ENCODE measurements around the gene SLC35F6.
A peak's percentile ranks its signal among the peaks of the same experiment; 100 is the strongest.

The SLC35F6 gene

DNA sequence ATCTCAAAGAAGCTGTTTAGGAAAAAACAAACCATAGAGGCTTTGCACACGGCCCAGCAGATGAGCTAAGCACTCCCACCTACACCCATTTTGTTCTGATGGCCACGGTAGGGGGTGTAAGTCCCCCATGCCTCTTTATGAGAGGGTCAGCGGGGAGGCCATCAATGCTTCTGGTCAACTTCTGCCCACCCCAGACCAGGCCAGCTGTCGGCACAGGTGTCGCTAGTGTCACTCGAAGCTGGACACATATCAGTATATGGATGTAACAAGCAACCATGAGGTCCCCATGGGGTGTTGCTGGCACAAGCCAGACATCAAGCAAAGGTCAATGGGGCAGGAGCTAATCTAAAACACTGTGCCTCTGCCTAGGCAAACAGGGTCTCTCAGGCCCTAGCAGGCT is 23.7 kb upstream of the SLC35F6 start:
- no peak overlapping the region for H3K9ac ChIP-seq (ENCODE audit: low read length)
- H4K5ac ChIP-seq (ENCODE audit: low read length) = no peak overlapping the region
- H4K8ac ChIP-seq (ENCODE audit: low read depth, low read length) = no peak overlapping the region
- WGBS (ENCODE audit: extremely low coverage, insufficient coverage, low lambda C conversion rate) = no CpG with 5 or more reads among the region's 6 CpGs
- no peak overlapping the region for H2AK5ac ChIP-seq (ENCODE audit: low read length)
- no peak overlapping the region for H2BK5ac ChIP-seq (ENCODE audit: low read length)
- no peak overlapping the region for H3K18ac ChIP-seq (ENCODE audit: low read length)
- no peaks in the 10 kb centered on the region for H3K4me1 ChIP-seq (ENCODE audit: control insufficient read depth, low read depth, low read length)
- no peak overlapping the region for H3K27ac ChIP-seq (ENCODE audit: low read depth, low read length)
- no peak overlapping the region for H3K4me2 ChIP-seq (ENCODE audit: low read length)
- no peak overlapping the region for H3K4me3 ChIP-seq (ENCODE audit: low read length)
- no peak overlapping the region for H3K4ac ChIP-seq (ENCODE audit: low read depth, low read length)
- H3K79me1 ChIP-seq (ENCODE audit: low read length) = no peaks in the 10 kb centered on the region
- no peaks in the 10 kb centered on the region for H3K79me2 ChIP-seq (ENCODE audit: control insufficient read depth, insufficient read depth, low read length)
- no peak for DNase-seq
- no peak overlapping the region for H3K23ac ChIP-seq (ENCODE audit: low read length)
- no peaks in the 10 kb centered on the region for H3K27me3 ChIP-seq (ENCODE audit: insufficient read depth, low read length, poor library complexity)
- H2BK15ac ChIP-seq (replicated peaks; ENCODE audit: low read depth) = no peak overlapping the region
- H2BK120ac ChIP-seq (ENCODE audit: low read depth, low read length) = no peak overlapping the region
- no peaks in the 10 kb centered on the region for H3K36me3 ChIP-seq (ENCODE audit: control insufficient read depth, insufficient read depth, low read length)
- H3K56ac ChIP-seq (ENCODE audit: low read length) = no peak overlapping the region

DNA sequence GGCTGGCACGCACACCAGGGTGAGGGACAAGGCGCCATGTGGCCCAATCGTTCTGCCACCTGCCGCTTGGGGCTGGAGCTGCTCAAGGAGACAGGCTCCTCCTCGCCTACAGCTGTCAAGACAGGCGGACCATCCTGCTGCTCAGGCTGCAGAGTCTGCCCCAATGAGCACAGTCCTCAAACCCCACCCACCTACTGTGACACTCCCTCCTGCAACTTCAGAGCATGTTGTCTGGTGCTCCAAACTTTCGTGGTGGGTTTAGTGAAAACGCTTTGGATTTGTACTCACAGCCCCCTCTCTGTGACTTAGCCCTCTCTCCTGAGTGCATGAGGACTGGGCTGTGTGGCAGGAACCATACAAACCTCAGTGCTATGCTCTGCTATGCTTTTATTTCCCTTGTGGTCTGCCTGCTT is 23.2 kb upstream of the SLC35F6 start:
- H4K8ac ChIP-seq (ENCODE audit: low read depth, low read length) = no peak overlapping the region
- peak; percentile 74 for DNase-seq

DNA sequence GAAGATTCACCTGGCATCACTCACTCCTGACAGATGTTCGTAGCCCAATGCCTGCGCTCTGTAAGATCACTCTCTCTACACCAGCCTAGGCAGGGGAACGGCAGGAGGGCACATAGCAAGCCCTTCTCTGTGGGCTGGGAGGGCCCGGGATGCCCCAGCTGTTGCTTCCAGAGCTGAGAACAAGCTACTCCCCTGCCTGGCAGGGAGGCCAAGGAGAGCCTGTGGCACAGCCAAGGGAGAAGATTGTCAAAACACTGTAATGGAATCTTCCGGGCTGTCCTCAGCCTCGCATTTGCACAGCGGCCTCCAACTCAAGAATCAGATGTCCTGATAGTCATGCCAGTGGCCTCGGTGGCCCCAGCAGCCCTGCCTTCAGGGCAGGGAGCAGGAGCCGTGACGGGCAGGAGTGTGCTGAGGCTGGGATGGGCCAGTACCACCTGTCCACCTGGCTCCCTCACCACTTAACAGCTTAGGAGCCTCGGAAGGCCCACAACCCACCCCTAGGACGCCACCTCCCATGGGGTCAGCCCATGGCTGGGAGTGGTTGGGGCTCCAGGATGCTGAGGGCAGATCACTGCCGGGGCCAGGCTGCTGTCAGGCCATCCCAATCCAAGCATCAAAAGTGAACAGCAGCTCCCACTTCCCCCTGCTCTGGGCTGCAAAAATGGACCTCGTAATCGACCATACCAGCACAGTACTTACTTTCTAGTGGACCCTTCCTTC is 21.9 kb upstream of the SLC35F6 start:
- H2AK5ac ChIP-seq (ENCODE audit: low read length) = no peak overlapping the region
- H3K27me3 ChIP-seq (ENCODE audit: insufficient read depth, low read length, poor library complexity) = no peaks in the 10 kb centered on the region
- H3K9ac ChIP-seq (ENCODE audit: low read length) = no peak overlapping the region
- no peak overlapping the region for H3K27ac ChIP-seq (ENCODE audit: low read depth, low read length)
- H2BK5ac ChIP-seq (ENCODE audit: low read length) = no peak overlapping the region
- no peak overlapping the region for H3K18ac ChIP-seq (ENCODE audit: low read length)
- H3K56ac ChIP-seq (ENCODE audit: low read length) = no peak overlapping the region
- H3K4me3 ChIP-seq (ENCODE audit: low read length) = no peak overlapping the region
- WGBS (ENCODE audit: extremely low coverage, insufficient coverage, low lambda C conversion rate) = no CpG with 5 or more reads among the region's 15 CpGs
- H3K79me2 ChIP-seq (ENCODE audit: control insufficient read depth, insufficient read depth, low read length) = no peaks in the 10 kb centered on the region
- H3K79me1 ChIP-seq (ENCODE audit: low read length) = no peaks in the 10 kb centered on the region
- H3K36me3 ChIP-seq (ENCODE audit: control insufficient read depth, insufficient read depth, low read length) = no peaks in the 10 kb centered on the region
- no peak overlapping the region for H2BK120ac ChIP-seq (ENCODE audit: low read depth, low read length)
- no peak overlapping the region for H3K4me2 ChIP-seq (ENCODE audit: low read length)
- DNase-seq = no peak
- H4K5ac ChIP-seq (ENCODE audit: low read length) = no peak overlapping the region
- no peaks in the 10 kb centered on the region for H3K4me1 ChIP-seq (ENCODE audit: control insufficient read depth, low read depth, low read length)
- no peak overlapping the region for H3K4ac ChIP-seq (ENCODE audit: low read depth, low read length)
- H4K8ac ChIP-seq (ENCODE audit: low read depth, low read length) = no peak overlapping the region
- H3K23ac ChIP-seq (ENCODE audit: low read length) = no peak overlapping the region
- H2BK15ac ChIP-seq (replicated peaks; ENCODE audit: low read depth) = no peak overlapping the region

More for the DNA sequence above, 23.2 kb upstream of the SLC35F6 start:
- no peak overlapping the region for H2AK5ac ChIP-seq (ENCODE audit: low read length)
- H3K27me3 ChIP-seq (ENCODE audit: insufficient read depth, low read length, poor library complexity) = no peaks in the 10 kb centered on the region
- no peaks in the 10 kb centered on the region for H3K79me2 ChIP-seq (ENCODE audit: control insufficient read depth, insufficient read depth, low read length)
- H3K79me1 ChIP-seq (ENCODE audit: low read length) = no peaks in the 10 kb centered on the region
- H3K18ac ChIP-seq (ENCODE audit: low read length) = no peak overlapping the region
- no CpG with 5 or more reads among the region's 8 CpGs for WGBS (ENCODE audit: extremely low coverage, insufficient coverage, low lambda C conversion rate)
- H3K4me3 ChIP-seq (ENCODE audit: low read length) = no peak overlapping the region
- no peak overlapping the region for H3K56ac ChIP-seq (ENCODE audit: low read length)
- no peak overlapping the region for H3K23ac ChIP-seq (ENCODE audit: low read length)
- no peak overlapping the region for H3K4ac ChIP-seq (ENCODE audit: low read depth, low read length)
- H4K5ac ChIP-seq (ENCODE audit: low read length) = no peak overlapping the region
- H2BK15ac ChIP-seq (replicated peaks; ENCODE audit: low read depth) = no peak overlapping the region
- no peaks in the 10 kb centered on the region for H3K36me3 ChIP-seq (ENCODE audit: control insufficient read depth, insufficient read depth, low read length)
- no peaks in the 10 kb centered on the region for H3K4me1 ChIP-seq (ENCODE audit: control insufficient read depth, low read depth, low read length)
- no peak overlapping the region for H2BK5ac ChIP-seq (ENCODE audit: low read length)
- no peak overlapping the region for H3K27ac ChIP-seq (ENCODE audit: low read depth, low read length)
- no peak overlapping the region for H3K4me2 ChIP-seq (ENCODE audit: low read length)
- no peak overlapping the region for H2BK120ac ChIP-seq (ENCODE audit: low read depth, low read length)
- no peak overlapping the region for H3K9ac ChIP-seq (ENCODE audit: low read length)

DNA sequence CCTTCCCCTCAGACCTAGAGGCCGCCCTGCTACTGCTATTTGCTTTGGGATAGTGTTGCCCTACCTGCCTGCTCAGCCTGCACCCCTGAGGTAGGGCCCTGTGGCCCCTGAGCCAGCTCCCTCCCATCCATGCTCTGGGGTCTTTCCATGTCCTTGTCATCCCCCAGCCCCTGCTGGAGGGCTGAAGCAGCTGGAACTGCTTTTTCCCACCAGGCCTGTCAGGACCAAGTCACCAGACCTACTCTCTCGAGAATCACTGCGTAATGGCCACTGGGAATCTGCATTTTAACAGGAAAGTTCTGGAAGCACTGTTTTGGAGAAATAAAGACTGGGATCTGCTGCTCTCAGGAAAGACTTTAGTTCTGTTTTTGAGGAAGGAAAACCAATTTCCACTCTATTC is 20.2 kb upstream of the SLC35F6 start:
- no peak overlapping the region for H3K4ac ChIP-seq (ENCODE audit: low read depth, low read length)
- no CpG with 5 or more reads among the region's 3 CpGs for WGBS (ENCODE audit: extremely low coverage, insufficient coverage, low lambda C conversion rate)
- no peak overlapping the region for H2BK120ac ChIP-seq (ENCODE audit: low read depth, low read length)
- no peak overlapping the region for H3K18ac ChIP-seq (ENCODE audit: low read length)
- no peaks in the 10 kb centered on the region for H3K79me1 ChIP-seq (ENCODE audit: low read length)
- no peak overlapping the region for H2BK5ac ChIP-seq (ENCODE audit: low read length)
- H3K4me1 ChIP-seq (ENCODE audit: control insufficient read depth, low read depth, low read length) = no peaks in the 10 kb centered on the region
- no peak overlapping the region for H3K23ac ChIP-seq (ENCODE audit: low read length)
- no peak overlapping the region for H4K5ac ChIP-seq (ENCODE audit: low read length)
- no peak overlapping the region for H2BK15ac ChIP-seq (replicated peaks; ENCODE audit: low read depth)
- no peak overlapping the region for H4K8ac ChIP-seq (ENCODE audit: low read depth, low read length)
- H3K9ac ChIP-seq (ENCODE audit: low read length) = no peak overlapping the region
- no peak overlapping the region for H2AK5ac ChIP-seq (ENCODE audit: low read length)
- no peaks in the 10 kb centered on the region for H3K36me3 ChIP-seq (ENCODE audit: control insufficient read depth, insufficient read depth, low read length)
- H3K27me3 ChIP-seq (ENCODE audit: insufficient read depth, low read length, poor library complexity) = no peaks in the 10 kb centered on the region
- H3K4me2 ChIP-seq (ENCODE audit: low read length) = no peak overlapping the region
- DNase-seq = no peak
- peak overlapping the region; percentile 9 for H3K56ac ChIP-seq (ENCODE audit: low read length)
- H3K4me3 ChIP-seq (ENCODE audit: low read length) = no peak overlapping the region
- no peaks in the 10 kb centered on the region for H3K79me2 ChIP-seq (ENCODE audit: control insufficient read depth, insufficient read depth, low read length)
- no peak overlapping the region for H3K27ac ChIP-seq (ENCODE audit: low read depth, low read length)

DNA sequence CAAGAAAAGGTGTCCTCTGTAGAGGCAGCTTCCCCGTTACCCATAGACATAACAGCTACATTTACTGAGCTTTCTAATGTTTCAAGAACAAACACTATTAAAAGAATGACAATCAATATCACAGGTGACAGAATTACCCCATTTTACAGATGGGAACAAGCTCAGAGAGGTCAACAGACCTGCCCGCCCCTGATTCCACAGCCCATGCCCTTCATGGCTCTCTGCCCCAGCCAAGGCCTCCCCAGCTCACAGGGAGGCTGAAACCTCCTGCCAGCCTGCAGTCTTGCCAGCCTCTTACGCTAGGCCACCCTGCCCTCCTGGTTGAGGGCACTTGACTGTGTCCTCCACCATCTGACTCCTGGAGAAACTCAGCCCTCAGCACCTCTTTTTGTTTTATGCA is 19.1 kb upstream of the SLC35F6 start:
- no CpG with 5 or more reads among the region's 3 CpGs for WGBS (ENCODE audit: extremely low coverage, insufficient coverage, low lambda C conversion rate)
- Histone ChIP-seq H3K27ac (ENCODE audit: low read depth, low read length) (no peak overlapping the region), H4K5ac (ENCODE audit: low read length) (no peak overlapping the region), H4K8ac (ENCODE audit: low read depth, low read length) (no peak overlapping the region), H2BK5ac (ENCODE audit: low read length) (no peak overlapping the region), H3K4ac (ENCODE audit: low read depth, low read length) (no peak overlapping the region), H2AK5ac (ENCODE audit: low read length) (no peak overlapping the region), H3K36me3 (ENCODE audit: control insufficient read depth, insufficient read depth, low read length) (no peaks in the 10 kb centered on the region), H3K56ac (ENCODE audit: low read length) (no peak overlapping the region), H3K27me3 (ENCODE audit: insufficient read depth, low read length, poor library complexity) (no peaks in the 10 kb centered on the region), H2BK15ac (replicated peaks; ENCODE audit: low read depth) (no peak overlapping the region), H3K79me1 (ENCODE audit: low read length) (no peaks in the 10 kb centered on the region), H3K4me1 (ENCODE audit: control insufficient read depth, low read depth, low read length) (no peaks in the 10 kb centered on the region), H3K9ac (ENCODE audit: low read length) (no peak overlapping the region), H3K4me3 (ENCODE audit: low read length) (no peak overlapping the region), H3K18ac (ENCODE audit: low read length) (no peak overlapping the region), H3K4me2 (ENCODE audit: low read length) (no peak overlapping the region), H3K79me2 (ENCODE audit: control insufficient read depth, insufficient read depth, low read length) (no peaks in the 10 kb centered on the region), H3K23ac (ENCODE audit: low read length) (no peak overlapping the region), H2BK120ac (ENCODE audit: low read depth, low read length) (no peak overlapping the region)
- DNase-seq = no peak

Data from mesendoderm (in vitro differentiated cells).